Measurements from ENCODE around the gene ZBTB4. TPM values are rescaled to one million over a fixed set of nuclear protein-coding genes. Genes with fewer than 3 reads are reported as not detected.
A peak's percentile ranks its signal among the peaks of the same experiment; 100 is the strongest.
"Not testable (repeated sequence)": the region's sequence is repeated elsewhere in the genome, so short reads cannot be mapped to it uniquely, and the experiment has no call there.

Gene ZBTB4
- total RNA-seq, 1 donor from 2014 or later = 38.1 TPM

GRCh38 chr17:7478276-7479212, 887 bp downstream of the ZBTB4 start:
- intact Hi-C loops (cut with DNase I) = no loop called here
- Histone ChIP-seq H3K36me3 (no peaks in the 10 kb centered on the region), H3K27me3 (no peaks in the 10 kb centered on the region), H3K9me3 (no peaks in the 10 kb centered on the region), H3K4me1 (peaks cover 79% of the 10 kb centered on the region), H3K4me3 (peak overlapping the region; percentile 84 to 89), H3K27ac (peak overlapping the region; percentile 100)
- no peak for DNase-seq (ENCODE audit: extremely low spot score in 2 of 2)
- TF ChIP-seq POLR2AphosphoS5 (IDR thresholded peaks at IDR 0.05; ENCODE audit: insufficient read depth in 1 of 2, low read depth in 1 of 2) = peak in 1 of 2 donors; percentile 59
- TF ChIP-seq POLR2A (IDR thresholded peaks at IDR 0.05) = no peak

- intact Hi-C loops (cut with DNase I) = no loop called here
- TF ChIP-seq, protein P1, sequence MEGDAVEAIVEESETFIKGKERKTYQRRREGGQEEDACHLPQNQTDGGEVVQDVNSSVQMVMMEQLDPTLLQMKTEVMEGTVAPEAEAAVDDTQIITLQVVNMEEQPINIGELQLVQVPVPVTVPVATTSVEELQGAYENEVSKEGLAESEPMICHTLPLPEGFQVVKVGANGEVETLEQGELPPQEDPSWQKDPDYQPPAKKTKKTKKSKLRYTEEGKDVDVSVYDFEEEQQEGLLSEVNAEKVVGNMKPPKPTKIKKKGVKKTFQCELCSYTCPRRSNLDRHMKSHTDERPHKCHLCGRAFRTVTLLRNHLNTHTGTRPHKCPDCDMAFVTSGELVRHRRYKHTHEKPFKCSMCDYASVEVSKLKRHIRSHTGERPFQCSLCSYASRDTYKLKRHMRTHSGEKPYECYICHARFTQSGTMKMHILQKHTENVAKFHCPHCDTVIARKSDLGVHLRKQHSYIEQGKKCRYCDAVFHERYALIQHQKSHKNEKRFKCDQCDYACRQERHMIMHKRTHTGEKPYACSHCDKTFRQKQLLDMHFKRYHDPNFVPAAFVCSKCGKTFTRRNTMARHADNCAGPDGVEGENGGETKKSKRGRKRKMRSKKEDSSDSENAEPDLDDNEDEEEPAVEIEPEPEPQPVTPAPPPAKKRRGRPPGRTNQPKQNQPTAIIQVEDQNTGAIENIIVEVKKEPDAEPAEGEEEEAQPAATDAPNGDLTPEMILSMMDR (IDR thresholded peaks at IDR 0.05) = no peak
- peak in 1 of 2 donors; percentile 66 for TF ChIP-seq POLR2AphosphoS5 (IDR thresholded peaks at IDR 0.05; ENCODE audit: insufficient read depth in 1 of 2, low read depth in 1 of 2)
- Histone ChIP-seq H3K9me3 (no peaks in the 10 kb centered on the region), H3K4me1 (peaks cover 74% of the 10 kb centered on the region), H3K4me3 (peak overlapping the region; percentile 84 to 89), H3K36me3 (no peaks in the 10 kb centered on the region), H3K27me3 (no peaks in the 10 kb centered on the region), H3K27ac (peak overlapping the region; percentile 100)
- DNase-seq (ENCODE audit: extremely low spot score in 2 of 2) = no peak
Observed at GRCh38 chr17:7477392-7478275, 1.8 kb downstream of the ZBTB4 start.

GRCh38 chr17:7476951-7477350, 2.5 kb downstream of the ZBTB4 start:
- intact Hi-C loops (cut with DNase I) = no loop called here
- DNase-seq (ENCODE audit: extremely low spot score in 2 of 2) = no peak
- TF ChIP-seq POLR2A (IDR thresholded peaks at IDR 0.05) (no peak), POLR2AphosphoS5 (IDR thresholded peaks at IDR 0.05; ENCODE audit: insufficient read depth in 1 of 2, low read depth in 1 of 2) (no peak)
- TF ChIP-seq, protein P1 (IDR thresholded peaks at IDR 0.05) = no peak
- H3K9me3 ChIP-seq = no peaks in the 10 kb centered on the region
- peak overlapping the region; percentile 100 for H3K27ac ChIP-seq
- peak overlapping the region; percentile 84 to 89 for H3K4me3 ChIP-seq
- H3K36me3 ChIP-seq = no peaks in the 10 kb centered on the region
- H3K27me3 ChIP-seq = no peaks in the 10 kb centered on the region
- H3K4me1 ChIP-seq = peaks cover 72% of the 10 kb centered on the region

GRCh38 chr17:7476494-7476893, 2.9 kb downstream of the ZBTB4 start:
- Histone ChIP-seq H3K4me3 (no peak overlapping the region), H3K36me3 (no peaks in the 10 kb centered on the region), H3K4me1 (peaks cover 72% of the 10 kb centered on the region), H3K27me3 (no peaks in the 10 kb centered on the region), H3K27ac (peak overlapping the region; percentile 100), H3K9me3 (no peaks in the 10 kb centered on the region)
- no peak for DNase-seq (ENCODE audit: extremely low spot score in 2 of 2)
- no peak for TF ChIP-seq POLR2A (IDR thresholded peaks at IDR 0.05)
- no peak for TF ChIP-seq POLR2AphosphoS5 (IDR thresholded peaks at IDR 0.05; ENCODE audit: insufficient read depth in 1 of 2, low read depth in 1 of 2)
- TF ChIP-seq, protein P1 (IDR thresholded peaks at IDR 0.05) = no peak
- intact Hi-C loops (cut with DNase I) = no loop called here

- Histone ChIP-seq H3K36me3 (no peaks in the 10 kb centered on the region), H3K4me1 (peaks cover 71% of the 10 kb centered on the region), H3K27me3 (no peaks in the 10 kb centered on the region), H3K4me3 (peak overlapping the region in 1 of 2 donors; percentile 1), H3K27ac (peak overlapping the region; percentile 100), H3K9me3 (no peaks in the 10 kb centered on the region)
- no peak for DNase-seq (ENCODE audit: extremely low spot score in 2 of 2)
- TF ChIP-seq POLR2A (IDR thresholded peaks at IDR 0.05) (no peak), POLR2AphosphoS5 (IDR thresholded peaks at IDR 0.05; ENCODE audit: insufficient read depth in 1 of 2, low read depth in 1 of 2) (peak; percentile 43 to 77)
- TF ChIP-seq, protein P1 (IDR thresholded peaks at IDR 0.05) = no peak
- intact Hi-C loops (cut with DNase I) = no loop called here
Observed at GRCh38 chr17:7475764-7476422, 3.5 kb downstream of the ZBTB4 start.

DNA sequence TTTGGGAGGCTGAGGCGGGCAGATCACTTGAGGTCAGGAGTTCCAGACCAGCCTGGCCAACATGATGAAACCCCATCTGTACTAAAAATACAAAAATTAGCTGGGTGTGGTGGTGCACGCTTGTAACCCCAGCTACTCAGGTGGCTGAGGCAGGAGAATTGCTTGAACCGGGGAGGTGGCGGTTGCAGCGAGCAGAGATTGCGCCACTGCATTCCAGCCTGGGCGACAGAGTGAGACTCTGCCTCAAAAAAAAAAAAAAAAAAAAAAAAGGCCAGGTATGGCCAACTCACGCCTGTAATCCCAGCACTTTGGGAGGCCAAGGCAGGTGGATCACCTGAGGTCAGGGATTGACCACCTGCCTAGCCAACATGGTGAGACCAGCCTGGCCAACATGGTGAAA, 4.7 kb downstream of the ZBTB4 start:
- DNase-seq (ENCODE audit: extremely low spot score in 2 of 2); H3K27me3 ChIP-seq; intact Hi-C loops (cut with DNase I); H3K36me3 ChIP-seq; H3K4me3 ChIP-seq; H3K9me3 ChIP-seq: not testable (repeated sequence)
- peak overlapping the region; percentile 100 for H3K27ac ChIP-seq
- H3K4me1 ChIP-seq = peaks cover 75% of the 10 kb centered on the region

All from vagina (tissue), 2 donors.